Activated T-cell treated with anti-CD3 and anti-CD28 coated beads, Interleukin-2, amount 50 U/mL, for 24 hours (primary cell): ENCODE results near the gene METTL22.

ENCODE experiments used
- DNase-seq: peaks from one replicate; pipeline ENCODE4 v3.0.0-alpha.2; 2020
- H3K27ac Mint-ChIP-seq: 2 replicates; pipeline ENCODE4 v1.8.0; 2020; ENCODE audit warnings: mild to moderate bottlenecking, mixed read lengths
- H3K27me3 Mint-ChIP-seq: 2 replicates; pipeline ENCODE4 v1.8.0; 2020; ENCODE audit warnings: mixed read lengths
- H3K36me3 Mint-ChIP-seq: 2 replicates; pipeline ENCODE4 v1.8.0; 2020; ENCODE audit warnings: low read depth, mixed read lengths
- H3K4me1 Mint-ChIP-seq: 2 replicates; pipeline ENCODE4 v1.8.0; 2020; ENCODE audit warnings: low read depth, mixed read lengths
- H3K4me3 Mint-ChIP-seq: 2 replicates; pipeline ENCODE4 v1.8.0; 2020; ENCODE audit warnings: mild to moderate bottlenecking, moderate library complexity, mixed read lengths
- H3K9me3 Mint-ChIP-seq: 2 replicates; pipeline ENCODE4 v1.8.0; 2020; ENCODE audit warnings: mixed read lengths

The METTL22 gene

GRCh38 chr16:8676737-8677375 lies 55.4 kb downstream of the METTL22 start:
- DNase-seq, result no peak
- peaks cover 27% of the 10 kb centered on the region for H3K4me1 Mint-ChIP-seq
- no peaks in the 10 kb centered on the region for H3K27me3 Mint-ChIP-seq
- peaks cover 8% of the 10 kb centered on the region for H3K9me3 Mint-ChIP-seq
- H3K4me3 Mint-ChIP-seq, result no peak overlapping the region
- no peak overlapping the region for H3K27ac Mint-ChIP-seq
- peaks cover 11% of the 10 kb centered on the region for H3K36me3 Mint-ChIP-seq

GRCh38 chr16:8677481-8677880 lies 56.0 kb downstream of the METTL22 start:
- Mint-ChIP-seq H3K27me3 (no peaks in the 10 kb centered on the region), H3K4me3 (no peak overlapping the region)

GRCh38 chr16:8678068-8678927 lies 56.8 kb downstream of the METTL22 start:
- Mint-ChIP-seq H3K4me1 (peaks cover 27% of the 10 kb centered on the region), H3K36me3 (peaks cover 11% of the 10 kb centered on the region), H3K27ac (no peak overlapping the region), H3K9me3 (peaks cover 8% of the 10 kb centered on the region), H3K4me3 (no peak overlapping the region), H3K27me3 (no peaks in the 10 kb centered on the region)
- DNase-seq, result no peak

More at GRCh38 chr16:8677481-8677880, 56.0 kb downstream of the METTL22 start:
- Mint-ChIP-seq H3K27ac (no peak overlapping the region), H3K4me1 (peaks cover 27% of the 10 kb centered on the region), H3K9me3 (peaks cover 8% of the 10 kb centered on the region), H3K36me3 (peaks cover 11% of the 10 kb centered on the region)
- no peak for DNase-seq

- Mint-ChIP-seq H3K4me3 (no peak overlapping the region), H3K27me3 (no peaks in the 10 kb centered on the region), H3K4me1 (peaks cover 23% of the 10 kb centered on the region), H3K36me3 (peaks cover 11% of the 10 kb centered on the region), H3K27ac (no peak overlapping the region), H3K9me3 (peaks cover 8% of the 10 kb centered on the region)
- no peak for DNase-seq
Observed at GRCh38 chr16:8679151-8679550, 57.7 kb downstream of the METTL22 start.

GRCh38 chr16:8682551-8683259 lies 61.2 kb downstream of the METTL22 start:
- Mint-ChIP-seq H3K4me3 (no peak overlapping the region), H3K9me3 (peaks cover 8% of the 10 kb centered on the region), H3K36me3 (peaks cover 18% of the 10 kb centered on the region), H3K4me1 (peaks cover 2% of the 10 kb centered on the region), H3K27ac (no peak overlapping the region), H3K27me3 (no peaks in the 10 kb centered on the region)
- no peak for DNase-seq

- Mint-ChIP-seq H3K27ac (no peak overlapping the region), H3K9me3 (peaks cover 8% of the 10 kb centered on the region), H3K4me1 (peaks cover 2% of the 10 kb centered on the region), H3K27me3 (no peaks in the 10 kb centered on the region), H3K36me3 (peaks cover 24% of the 10 kb centered on the region), H3K4me3 (no peak overlapping the region)
- DNase-seq, result no peak
Observed at GRCh38 chr16:8683640-8684039, 62.1 kb downstream of the METTL22 start.

- H3K27ac Mint-ChIP-seq, result no peak overlapping the region
- H3K4me1 Mint-ChIP-seq, result no peaks in the 10 kb centered on the region
- H3K9me3 Mint-ChIP-seq, result peaks cover 15% of the 10 kb centered on the region
- H3K36me3 Mint-ChIP-seq, result peaks cover 33% of the 10 kb centered on the region
- no peaks in the 10 kb centered on the region for H3K27me3 Mint-ChIP-seq
- H3K4me3 Mint-ChIP-seq, result no peak overlapping the region
- DNase-seq, result no peak
Observed at GRCh38 chr16:8685617-8686016, 64.1 kb downstream of the METTL22 start.

GRCh38 chr16:8686031-8686621 lies 64.6 kb downstream of the METTL22 start:
- peaks cover 16% of the 10 kb centered on the region for H3K9me3 Mint-ChIP-seq
- H3K36me3 Mint-ChIP-seq, result peaks cover 37% of the 10 kb centered on the region
- no peak overlapping the region for H3K4me3 Mint-ChIP-seq
- no peak for DNase-seq
- no peak overlapping the region for H3K27ac Mint-ChIP-seq
- H3K27me3 Mint-ChIP-seq, result no peaks in the 10 kb centered on the region
- H3K4me1 Mint-ChIP-seq, result no peaks in the 10 kb centered on the region

DNA sequence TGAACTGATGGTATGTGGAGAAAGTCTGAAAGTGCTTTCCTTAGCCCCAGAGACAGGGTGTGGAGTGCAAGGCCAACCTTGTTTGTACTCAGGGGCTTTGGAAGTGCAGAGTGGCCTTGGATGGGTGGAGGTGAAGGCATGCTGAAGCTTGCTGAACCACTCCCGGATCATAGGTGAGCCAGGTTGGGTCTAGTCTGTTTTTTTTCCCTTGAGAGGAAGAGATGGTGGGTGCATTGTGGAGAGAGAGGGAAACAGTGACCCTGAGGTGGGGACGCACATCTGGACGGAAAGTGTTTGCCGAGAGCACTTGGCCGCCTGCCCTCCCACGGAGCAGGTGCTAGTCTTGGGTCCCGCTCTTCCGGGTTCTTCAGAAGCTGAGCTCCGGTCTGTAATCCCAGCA lies 65.4 kb downstream of the METTL22 start:
- Mint-ChIP-seq H3K4me3 (no peak overlapping the region), H3K36me3 (peaks cover 37% of the 10 kb centered on the region), H3K27ac (no peak overlapping the region), H3K4me1 (no peaks in the 10 kb centered on the region), H3K27me3 (no peaks in the 10 kb centered on the region), H3K9me3 (peaks cover 16% of the 10 kb centered on the region)
- no peak for DNase-seq

DNA sequence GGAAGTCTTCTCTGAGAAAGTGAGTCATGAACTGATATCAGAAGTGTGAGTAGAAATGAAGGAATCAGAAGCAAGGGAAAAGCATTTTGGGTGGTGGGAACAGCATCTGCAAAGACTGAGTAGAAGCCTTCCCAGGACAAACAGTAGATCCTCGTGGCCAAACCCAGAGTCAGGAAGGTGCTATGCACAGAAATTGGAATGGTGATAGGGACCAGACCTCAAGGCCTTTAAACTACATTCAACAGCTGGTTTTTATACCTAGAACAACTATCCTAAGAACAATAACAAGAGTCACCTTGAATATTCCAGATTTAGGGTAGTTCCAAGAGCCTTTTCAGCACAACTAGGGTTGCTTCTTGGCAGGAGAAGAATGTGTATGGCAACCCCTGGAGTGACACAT lies 68.2 kb downstream of the METTL22 start:
- no peak overlapping the region for H3K27ac Mint-ChIP-seq
- no peak overlapping the region for H3K4me3 Mint-ChIP-seq
- no peak for DNase-seq
- H3K36me3 Mint-ChIP-seq, result peaks cover 37% of the 10 kb centered on the region
- peaks cover 16% of the 10 kb centered on the region for H3K9me3 Mint-ChIP-seq
- no peaks in the 10 kb centered on the region for H3K4me1 Mint-ChIP-seq
- no peaks in the 10 kb centered on the region for H3K27me3 Mint-ChIP-seq

GRCh38 chr16:8691728-8692127 lies 70.2 kb downstream of the METTL22 start:
- Mint-ChIP-seq H3K9me3 (peaks cover 16% of the 10 kb centered on the region), H3K36me3 (peaks cover 35% of the 10 kb centered on the region), H3K27ac (no peak overlapping the region), H3K4me1 (no peaks in the 10 kb centered on the region), H3K27me3 (no peaks in the 10 kb centered on the region), H3K4me3 (no peak overlapping the region)
- no peak for DNase-seq

DNA sequence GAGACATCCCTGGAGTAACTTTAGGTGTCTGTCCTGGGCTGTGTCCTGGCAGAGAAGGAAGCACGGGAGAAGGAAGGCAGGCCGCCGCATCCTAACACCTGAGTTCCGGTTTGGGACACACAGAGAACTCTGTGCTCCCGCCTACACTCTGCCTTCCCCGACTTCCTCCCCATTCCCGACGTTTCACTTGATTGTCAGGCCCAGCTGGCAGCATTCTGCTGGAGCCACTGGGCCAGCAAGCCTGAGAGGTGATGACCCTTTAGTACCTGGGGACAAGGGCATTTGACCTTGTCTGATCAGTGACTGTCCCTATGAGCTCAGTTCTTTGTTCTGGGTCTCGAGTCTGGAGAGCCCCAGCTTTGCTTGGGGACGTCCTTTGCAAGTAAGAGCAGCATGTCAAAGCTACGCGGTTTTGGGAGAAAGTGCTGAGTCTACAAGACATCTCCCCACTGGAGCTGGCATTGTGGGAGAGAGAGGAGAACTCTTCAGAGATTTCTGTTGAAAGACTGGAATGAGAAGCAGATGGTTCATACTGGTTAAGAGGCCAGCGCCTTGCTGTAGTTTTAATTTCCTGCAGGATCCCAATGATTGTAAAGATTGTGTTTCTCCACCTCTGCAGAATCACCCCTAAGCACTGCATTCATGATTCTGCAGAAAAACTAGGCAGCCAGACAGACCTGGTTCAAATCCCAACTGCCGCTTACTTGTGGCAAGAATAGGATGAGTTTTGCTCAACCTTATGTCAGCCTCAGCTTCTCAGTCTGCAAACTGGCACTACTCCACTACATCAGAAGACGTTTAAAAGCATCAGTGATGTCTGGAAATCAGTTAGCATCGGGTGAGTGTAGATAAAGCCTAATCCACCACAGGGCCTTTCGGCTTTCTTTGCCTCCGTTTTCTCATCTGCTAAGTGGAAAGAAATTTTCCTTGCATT lies 73.6 kb downstream of the METTL22 start:
- no peaks in the 10 kb centered on the region for H3K4me1 Mint-ChIP-seq
- H3K27ac Mint-ChIP-seq, result no peak overlapping the region
- peaks cover 9% of the 10 kb centered on the region for H3K36me3 Mint-ChIP-seq
- no peak for DNase-seq
- peaks cover 7% of the 10 kb centered on the region for H3K9me3 Mint-ChIP-seq
- no peaks in the 10 kb centered on the region for H3K27me3 Mint-ChIP-seq
- H3K4me3 Mint-ChIP-seq, result no peak overlapping the region

DNA sequence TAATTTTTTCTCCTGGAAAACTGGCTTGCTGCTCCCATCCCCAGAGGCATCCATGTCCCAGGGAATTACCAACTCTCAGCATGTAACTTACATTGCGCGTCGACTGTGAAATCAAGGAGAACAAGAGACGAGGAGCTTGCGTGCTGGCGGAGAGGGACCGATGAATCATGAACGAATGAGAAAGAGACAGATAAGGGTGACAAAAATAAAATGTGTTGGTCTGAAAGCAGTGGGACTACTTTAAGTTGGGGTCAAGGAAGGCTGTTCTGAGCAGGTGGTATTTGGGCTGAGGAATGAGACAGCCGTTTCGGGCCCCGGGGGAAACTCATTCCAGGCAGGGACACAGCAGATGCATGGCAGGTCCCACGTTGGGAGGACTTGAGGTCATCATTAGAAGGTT lies 75.4 kb downstream of the METTL22 start:
- no peaks in the 10 kb centered on the region for H3K9me3 Mint-ChIP-seq
- H3K36me3 Mint-ChIP-seq, result no peaks in the 10 kb centered on the region
- no peak overlapping the region for H3K27ac Mint-ChIP-seq
- DNase-seq, result no peak
- H3K4me1 Mint-ChIP-seq, result no peaks in the 10 kb centered on the region
- no peaks in the 10 kb centered on the region for H3K27me3 Mint-ChIP-seq
- H3K4me3 Mint-ChIP-seq, result no peak overlapping the region

DNA sequence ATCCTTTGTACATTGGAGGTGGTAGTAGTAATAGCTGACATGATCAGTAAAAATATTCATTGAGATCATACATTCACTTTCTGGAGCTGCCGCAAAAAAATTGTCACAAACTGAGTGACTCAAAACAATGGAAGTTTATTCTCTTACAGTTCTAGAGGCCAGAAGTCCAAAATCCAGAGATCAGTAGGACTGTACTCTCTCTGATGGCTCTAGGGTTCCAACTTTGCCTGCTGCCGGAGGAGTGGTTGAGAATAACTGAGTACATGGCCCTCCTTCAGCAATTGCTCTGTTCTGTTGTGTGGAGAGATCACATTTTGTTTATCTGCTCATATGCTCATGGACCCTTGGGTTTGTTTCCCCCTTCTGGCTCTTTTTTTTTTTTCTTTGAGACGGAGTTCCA lies 76.5 kb downstream of the METTL22 start:
- Mint-ChIP-seq H3K4me3 (no peak overlapping the region), H3K27me3 (no peaks in the 10 kb centered on the region), H3K9me3 (no peaks in the 10 kb centered on the region), H3K4me1 (no peaks in the 10 kb centered on the region), H3K27ac (no peak overlapping the region), H3K36me3 (no peaks in the 10 kb centered on the region)
- DNase-seq, result no peak
